RWPE1 (cell line): ENCODE measurements around the gene DUSP15.

Experiments
- CTCF ChIA-PET: fragments of 350-600 bp; sonication (Branson Sonifier 250); formaldehyde crosslinking; extraction: SDS; loops from one replicate; lab custom pipeline; 2021; lab: Yijun Ruan, JAX
- POLR2A ChIA-PET: fragments of 400-600 bp; formaldehyde crosslinking; extraction: SDS; loops from one replicate; lab custom pipeline; 2020; ENCODE audit warnings: antibody characterized with exemption; ENCODE audit not compliant: low non-redundant PET; lab: Yijun Ruan, JAX
- DNase-seq: peaks from one replicate; pipeline ENCODE4 v3.0.0; 2012; ENCODE audit warnings: low spot score
- H3K27ac ChIP-seq: fragments of 450-650 bp; 2 replicates; pipeline ENCODE4 v1.5.1; 2017
- TF ChIP-seq, protein P1 (sequence below): fragments of 450-650 bp; conservative IDR thresholded peaks from 2 replicates; pipeline ENCODE4 v1.5.1; 2017; ENCODE audit warnings: low read depth, mild to moderate bottlenecking

DUSP15 gene

DNA sequence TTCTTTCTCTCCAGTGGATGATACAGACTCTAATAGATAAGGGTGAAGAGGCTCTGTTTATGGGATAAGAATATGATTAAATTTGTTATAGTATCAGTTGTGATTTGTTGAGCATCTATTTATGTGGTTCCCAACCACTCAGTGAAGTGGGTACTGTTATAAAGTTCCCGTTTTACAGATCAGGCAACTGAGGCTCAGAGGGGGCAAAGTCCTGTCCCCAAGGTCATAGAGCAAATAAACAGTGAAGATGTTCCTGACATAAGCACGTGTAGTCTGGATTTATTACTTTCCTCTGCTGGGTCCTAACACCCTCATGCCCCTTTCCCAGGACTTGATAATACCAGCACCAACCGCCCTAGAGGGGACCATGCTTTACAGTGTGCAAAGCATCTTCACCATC is 4.1 kb downstream of the DUSP15 start:
- TF ChIP-seq, protein P1, sequence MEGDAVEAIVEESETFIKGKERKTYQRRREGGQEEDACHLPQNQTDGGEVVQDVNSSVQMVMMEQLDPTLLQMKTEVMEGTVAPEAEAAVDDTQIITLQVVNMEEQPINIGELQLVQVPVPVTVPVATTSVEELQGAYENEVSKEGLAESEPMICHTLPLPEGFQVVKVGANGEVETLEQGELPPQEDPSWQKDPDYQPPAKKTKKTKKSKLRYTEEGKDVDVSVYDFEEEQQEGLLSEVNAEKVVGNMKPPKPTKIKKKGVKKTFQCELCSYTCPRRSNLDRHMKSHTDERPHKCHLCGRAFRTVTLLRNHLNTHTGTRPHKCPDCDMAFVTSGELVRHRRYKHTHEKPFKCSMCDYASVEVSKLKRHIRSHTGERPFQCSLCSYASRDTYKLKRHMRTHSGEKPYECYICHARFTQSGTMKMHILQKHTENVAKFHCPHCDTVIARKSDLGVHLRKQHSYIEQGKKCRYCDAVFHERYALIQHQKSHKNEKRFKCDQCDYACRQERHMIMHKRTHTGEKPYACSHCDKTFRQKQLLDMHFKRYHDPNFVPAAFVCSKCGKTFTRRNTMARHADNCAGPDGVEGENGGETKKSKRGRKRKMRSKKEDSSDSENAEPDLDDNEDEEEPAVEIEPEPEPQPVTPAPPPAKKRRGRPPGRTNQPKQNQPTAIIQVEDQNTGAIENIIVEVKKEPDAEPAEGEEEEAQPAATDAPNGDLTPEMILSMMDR = no peak
- ChIA-PET POLR2A (no interaction called here), CTCF (no interaction called here)
- no peak overlapping the region for H3K27ac ChIP-seq
- no peak for DNase-seq

DNA sequence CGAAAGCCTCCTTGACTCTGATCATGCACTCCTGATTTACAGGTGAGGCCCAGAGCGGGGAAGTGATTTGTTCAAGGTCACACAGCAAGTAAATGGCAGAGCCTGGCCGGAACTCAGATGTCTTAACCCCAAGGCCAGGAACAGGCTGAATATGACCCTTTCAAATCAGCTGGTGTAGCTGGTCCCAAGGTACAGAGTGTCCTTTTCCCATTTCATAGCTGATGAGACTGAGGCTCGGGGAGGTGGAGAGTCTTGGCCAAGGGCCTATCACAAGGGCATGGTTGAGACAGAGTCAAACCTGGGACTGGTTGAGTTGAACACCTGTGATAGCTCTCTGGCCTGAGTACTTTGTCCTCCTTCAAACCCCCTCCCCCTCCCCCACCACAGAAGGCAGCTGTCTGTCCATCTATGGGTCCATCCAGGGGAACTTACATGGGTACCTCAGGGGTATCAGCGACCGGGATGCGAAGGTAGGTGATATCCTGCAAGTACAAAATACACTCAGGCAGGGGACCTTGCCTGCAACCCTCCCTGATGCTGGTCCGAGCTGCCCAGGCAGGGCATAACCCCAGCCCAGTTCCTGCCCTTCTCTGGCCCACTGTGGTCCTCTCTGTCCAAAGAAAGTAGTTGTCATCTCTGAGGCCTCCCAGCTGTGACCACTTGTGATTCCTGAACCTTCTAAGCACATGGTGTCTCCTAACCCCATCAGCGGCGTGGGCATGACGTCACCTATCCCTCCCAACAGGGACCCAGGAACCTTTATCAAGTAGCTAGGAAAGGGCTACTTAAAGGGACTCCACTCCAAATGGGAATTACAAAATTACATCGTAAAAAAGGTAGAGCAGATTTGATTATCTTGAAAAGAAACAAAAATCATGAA is 5.6 kb downstream of the DUSP15 start:
- H3K27ac ChIP-seq = no peak overlapping the region
- TF ChIP-seq, protein P1 = no peak
- ChIA-PET CTCF (interaction anchor here (0.6 to 1.4 kb wide), 4 partner anchors 12 to 166 kb away, joined by 3 to 5 read pairs (median 4); partner anchors contain the start of gene PDRG1), POLR2A (no interaction called here)
- DNase-seq = no peak

DNA sequence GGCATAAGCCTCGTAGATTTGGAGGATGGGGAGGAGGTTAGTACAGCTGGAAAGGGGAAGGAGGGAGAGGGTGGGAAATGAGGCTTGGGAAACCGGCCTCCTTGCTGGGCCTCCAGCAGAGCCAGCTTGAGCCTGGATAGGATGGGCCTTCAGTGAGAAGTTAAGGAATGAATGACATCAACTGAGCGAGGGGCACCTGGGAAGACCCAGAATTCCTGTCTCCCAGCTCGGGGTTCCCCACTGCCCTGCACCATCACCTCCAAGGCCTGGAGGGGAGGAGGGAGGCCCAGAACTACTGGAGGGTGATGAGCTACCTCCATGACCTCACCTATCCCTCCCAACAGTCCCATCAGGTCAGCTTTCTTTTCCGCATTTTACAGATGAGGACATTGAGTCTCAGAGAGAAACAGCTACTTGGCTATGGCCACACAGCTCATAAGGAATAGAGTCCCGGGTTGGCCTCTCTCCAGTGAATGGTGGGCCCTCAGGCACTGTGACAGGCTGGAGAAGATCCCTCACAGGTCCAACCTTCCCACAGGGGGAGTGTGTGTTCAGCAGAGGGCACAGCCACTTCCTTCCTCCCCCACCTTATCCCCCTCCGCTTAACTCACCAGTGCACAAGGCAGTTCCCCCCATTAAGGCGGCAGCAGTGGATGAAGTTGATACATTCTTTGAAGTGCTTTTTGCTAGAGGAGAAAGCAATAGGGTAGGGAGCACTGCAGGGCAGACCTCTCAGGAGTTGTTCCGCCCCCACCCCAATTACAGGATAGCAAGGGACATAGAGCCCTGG is 6.8 kb downstream of the DUSP15 start:
- no peak overlapping the region for H3K27ac ChIP-seq
- TF ChIP-seq, protein P1 = no peak
- POLR2A ChIA-PET = no interaction called here
- no peak for DNase-seq
- CTCF ChIA-PET = interaction anchor here (0.6 to 1.9 kb wide), 8 partner anchors 9 to 168 kb away, joined by 3 to 7 read pairs (median 4); partner anchors contain the start of gene PDRG1

DNA sequence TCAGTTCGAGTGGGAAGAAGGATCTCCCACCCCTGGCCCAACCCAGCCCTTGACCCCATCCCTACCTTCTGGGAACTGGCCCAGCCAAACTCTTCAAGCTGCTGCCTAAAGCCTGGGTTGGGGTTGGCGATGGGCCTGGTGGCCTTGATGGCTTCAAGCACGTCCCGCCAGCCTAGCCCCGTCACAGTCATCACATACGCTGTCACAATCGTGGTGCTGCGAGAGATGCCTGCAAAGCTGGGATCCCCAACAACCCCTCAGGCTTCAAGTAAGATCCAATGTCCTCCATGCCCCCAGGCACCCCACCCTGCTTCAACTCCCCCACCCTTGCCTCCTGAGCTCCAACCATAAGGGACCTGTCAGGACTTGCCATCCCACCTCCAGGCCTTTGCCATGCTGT is 7.8 kb downstream of the DUSP15 start:
- TF ChIP-seq, protein P1 = no peak
- DNase-seq = no peak
- ChIA-PET CTCF (interaction anchor here (0.6 to 1.9 kb wide), 7 partner anchors 10 to 230 kb away, joined by 3 to 7 read pairs (median 4); partner anchors contain the start of gene PDRG1), POLR2A (no interaction called here)
- no peak overlapping the region for H3K27ac ChIP-seq

DNA sequence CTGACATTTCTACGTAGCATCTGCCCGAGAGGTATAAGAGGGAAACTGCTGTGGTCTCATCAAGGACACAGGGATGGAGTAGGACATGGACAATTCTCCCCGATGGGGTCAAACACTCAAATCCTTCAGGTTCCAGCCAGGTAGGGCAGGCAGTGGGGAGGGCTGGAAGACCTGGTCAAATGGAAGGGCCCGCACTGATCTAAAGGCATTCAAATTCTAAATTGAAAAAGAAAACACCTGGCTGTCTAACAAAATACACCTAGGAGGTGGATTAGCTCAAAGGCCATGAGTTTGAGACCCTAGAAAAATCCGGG is 8.2 kb downstream of the DUSP15 start:
- CTCF ChIA-PET = interaction anchor here (0.6 to 2.6 kb wide), 6 partner anchors 10 to 230 kb away, joined by 3 to 8 read pairs (median 4); partner anchors contain the start of gene PDRG1
- H3K27ac ChIP-seq = no peak overlapping the region
- DNase-seq = no peak
- POLR2A ChIA-PET = no interaction called here
- TF ChIP-seq, protein P1 = no peak
